Skin of body (tissue), 2 donors: ENCODE data around the gene CAVIN1. TPM values are rescaled to one million over a fixed set of nuclear protein-coding genes. Genes with fewer than 3 reads are reported as not detected.
"Not testable (repeated sequence)": the region's sequence is repeated elsewhere in the genome, so short reads cannot be mapped to it uniquely, and the experiment has no call there.

Source experiments
- DNase-seq: peaks from one replicate; lab custom pipeline; 2025; lab: John Stamatoyannopoulos, UW
- total RNA-seq: library from RNA; depleted of rRNA; stranded (reverse); fragments of >200 nt; gene quantifications from one replicate; pipeline ENCODE4 v1.2.3, GENCODE V29; 2014

The CAVIN1 gene
- total RNA-seq, 1 donor from 2014 or later = 178 TPM

DNA sequence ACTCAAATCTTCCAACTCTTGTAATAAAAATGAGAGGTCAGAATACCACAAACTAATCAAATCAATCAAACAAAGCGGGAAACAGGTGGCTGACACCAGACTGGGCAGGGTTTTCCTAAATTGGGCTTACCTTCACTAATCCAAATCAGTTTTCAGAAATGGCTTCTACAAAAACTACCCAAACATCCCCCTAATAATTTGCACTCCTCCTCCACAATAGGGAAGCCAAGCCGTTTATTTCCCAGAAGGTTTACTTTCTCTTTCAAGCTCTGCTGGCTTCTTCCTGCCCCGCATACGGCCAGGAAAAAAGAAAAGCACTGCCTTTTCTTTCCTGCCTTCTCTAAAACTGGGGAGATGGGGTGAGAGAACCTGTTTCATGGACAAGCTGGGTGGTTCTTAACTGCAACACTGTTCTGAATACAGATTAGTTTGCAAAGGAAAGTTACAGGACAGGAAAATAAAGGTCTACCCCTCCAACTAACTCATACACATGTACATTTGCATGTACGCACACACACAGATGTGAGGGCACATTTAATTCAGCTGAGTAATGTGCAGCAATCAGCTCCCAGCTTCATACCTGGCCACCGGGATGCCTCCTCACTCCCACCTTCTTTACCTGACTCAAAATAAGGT, 44.0 kb downstream of the CAVIN1 start:
- DNase-seq = peak; percentile 60

DNA sequence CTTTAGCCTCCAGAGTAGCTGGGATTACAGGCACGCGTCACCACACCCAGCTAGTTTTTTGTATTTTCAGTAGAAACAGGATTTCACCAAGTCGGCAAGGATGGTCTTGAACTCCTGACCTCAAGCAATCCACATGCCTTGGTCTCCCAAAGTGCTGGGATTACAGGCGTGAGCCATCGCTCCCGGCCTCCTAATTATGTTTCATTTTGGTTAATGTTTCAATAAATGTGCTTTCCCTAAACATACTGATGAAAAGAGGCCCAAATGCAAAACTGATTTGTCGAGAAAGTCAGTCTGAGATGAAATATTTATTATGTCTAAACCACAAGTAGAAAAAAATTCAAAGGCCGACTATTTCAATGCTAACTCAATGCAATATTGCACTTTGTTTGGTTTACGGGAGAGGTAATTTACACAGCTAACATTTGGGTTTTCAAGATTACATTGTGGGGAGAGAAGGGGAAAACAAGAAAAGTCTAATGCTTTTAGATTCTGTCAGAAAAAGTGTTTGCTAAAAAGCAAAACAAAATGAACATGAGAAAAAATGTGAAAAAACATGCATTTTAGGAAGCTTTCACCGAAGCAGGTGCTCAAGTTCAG, 44.6 kb downstream of the CAVIN1 start:
- DNase-seq = no peak

DNA sequence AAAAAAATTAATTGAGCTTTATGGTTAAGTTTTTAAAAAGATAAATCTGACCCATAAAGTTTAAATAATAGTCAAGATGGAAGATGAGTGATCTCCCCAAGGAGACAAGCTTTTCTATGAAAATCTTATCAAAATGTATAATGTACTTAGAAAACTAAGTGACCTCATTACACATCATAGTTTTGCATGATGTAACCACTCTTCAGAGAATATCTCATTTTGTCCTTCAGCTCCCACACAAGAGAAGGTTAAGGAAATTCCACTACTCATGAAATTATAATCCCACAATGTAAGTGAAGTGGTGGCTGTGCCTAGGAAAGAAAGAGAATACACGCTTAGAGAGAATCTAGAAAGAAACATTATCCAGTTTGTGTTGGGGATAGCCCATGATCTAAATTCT, 49.2 kb downstream of the CAVIN1 start:
- DNase-seq = no peak

- DNase-seq = no peak
Observed at GRCh38 chr17:42372142-42372541, 50.9 kb downstream of the CAVIN1 start.

DNA sequence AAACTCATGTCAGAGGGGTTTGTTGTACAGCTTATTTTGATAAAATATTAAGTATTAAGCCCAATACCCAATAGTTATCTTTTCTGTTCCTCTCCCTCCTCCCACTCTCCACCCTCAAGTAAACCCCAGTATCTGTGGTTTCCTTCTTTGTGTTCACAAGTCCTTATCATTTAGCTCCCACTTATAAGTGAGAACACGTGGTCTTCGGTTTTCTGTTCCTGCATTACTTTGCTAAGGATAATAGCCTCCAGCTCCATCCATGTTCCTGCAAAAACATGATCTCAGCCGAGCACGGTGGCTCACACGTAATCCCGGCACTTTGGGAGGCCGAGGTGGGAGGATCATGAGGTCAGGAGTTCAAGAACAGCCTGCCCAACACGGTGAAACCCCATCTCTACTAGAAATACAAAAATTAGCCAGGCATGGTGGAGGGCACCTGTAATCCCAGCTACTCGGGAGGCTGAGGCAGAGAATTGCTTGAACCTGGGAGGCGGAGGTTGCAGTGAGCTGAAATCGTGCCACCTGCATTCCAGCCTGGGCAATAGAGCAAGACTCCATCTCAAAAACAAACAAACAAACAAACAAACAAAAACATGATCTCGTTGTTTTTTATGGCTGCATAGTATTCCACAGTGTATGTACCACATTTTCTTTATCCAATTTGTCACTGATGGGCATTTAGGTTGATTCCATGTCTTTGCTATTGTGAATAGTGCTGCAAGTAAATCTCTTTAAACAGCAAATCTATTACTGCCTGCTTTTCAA, 54.1 kb downstream of the CAVIN1 start:
- DNase-seq = not testable (repeated sequence)

GRCh38 chr17:42368310-42368709, 54.7 kb downstream of the CAVIN1 start:
- DNase-seq = not testable (repeated sequence)

- DNase-seq = not testable (repeated sequence)
Observed at GRCh38 chr17:42366176-42367023, 56.7 kb downstream of the CAVIN1 start.

DNA sequence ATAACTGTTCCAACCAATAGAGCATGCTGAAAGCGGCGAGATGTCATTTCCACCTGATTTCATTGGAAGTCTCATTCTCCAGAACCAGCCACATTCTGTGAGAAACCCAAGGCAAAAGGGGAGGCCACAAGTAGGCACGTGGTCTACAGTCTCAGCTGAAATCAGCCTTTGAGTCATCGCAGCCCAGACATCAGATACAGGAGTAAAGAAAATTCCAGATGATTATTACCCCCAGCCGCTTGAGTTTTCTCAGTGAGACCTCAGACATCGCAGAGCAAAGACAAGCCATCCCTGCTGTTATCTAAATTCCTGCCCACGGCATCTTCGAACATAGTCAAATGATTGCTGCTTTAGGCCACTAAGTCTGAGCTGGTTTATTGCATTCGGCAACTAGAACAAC, 57.9 kb downstream of the CAVIN1 start:
- DNase-seq = no peak

DNA sequence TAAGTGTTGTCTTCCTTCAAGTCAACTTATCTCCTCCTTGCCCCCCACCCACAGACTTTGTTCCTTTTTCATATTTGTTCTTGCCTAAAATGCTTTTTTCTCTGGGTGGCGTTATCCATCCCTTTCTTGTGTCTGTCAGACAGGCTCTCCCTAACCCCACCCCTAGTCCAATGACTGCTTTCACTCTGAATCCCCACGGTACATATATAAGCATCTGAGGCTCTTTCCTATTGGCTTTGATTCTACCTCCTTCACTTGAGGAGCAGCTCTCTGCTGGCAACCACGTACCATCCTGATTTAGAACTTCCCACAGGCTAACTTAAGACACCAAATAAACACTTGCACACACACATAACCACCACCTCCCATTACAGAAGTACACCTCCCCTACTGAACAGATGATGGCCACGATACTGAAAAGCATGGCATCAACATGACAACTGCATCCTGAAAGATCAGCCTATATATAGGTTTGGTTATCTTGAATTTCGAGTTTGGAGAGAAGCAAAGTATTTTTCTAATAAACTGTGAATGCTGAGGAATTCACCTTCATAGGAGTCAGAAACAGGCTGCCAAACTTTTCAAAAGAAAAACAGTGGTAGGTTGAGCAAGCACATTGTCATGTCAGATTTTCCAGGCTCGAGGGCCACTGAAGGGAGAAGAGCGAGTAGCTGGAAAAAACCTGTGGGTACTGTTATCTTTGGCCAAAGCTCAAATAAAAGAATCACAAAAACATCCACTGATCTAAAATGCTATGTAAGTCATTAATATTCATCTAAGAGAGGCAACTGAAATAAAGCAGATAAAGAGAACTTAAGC, 59.1 kb downstream of the CAVIN1 start:
- DNase-seq = no peak

DNA sequence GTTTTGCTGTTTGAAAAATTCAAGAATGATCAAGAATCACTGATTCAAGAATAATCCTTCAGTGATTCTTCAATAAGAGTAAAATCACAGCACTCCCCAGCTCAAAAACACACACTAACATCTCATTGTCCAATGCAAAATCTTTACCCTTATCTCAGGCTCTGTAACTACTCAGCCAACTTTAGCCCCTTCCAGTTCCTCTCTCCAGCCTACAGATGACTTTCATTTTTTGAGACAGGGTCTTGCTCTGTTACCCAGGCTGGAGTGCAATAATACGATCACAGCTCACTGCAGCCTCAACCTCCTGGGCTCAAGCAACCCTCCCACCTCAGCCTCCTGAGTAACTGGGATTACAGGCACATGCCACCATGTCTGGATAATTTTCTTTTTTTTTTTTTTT, 59.8 kb downstream of the CAVIN1 start:
- no peak for DNase-seq

- DNase-seq = no peak
Observed at GRCh38 chr17:42362245-42362961, 60.7 kb downstream of the CAVIN1 start.

DNA sequence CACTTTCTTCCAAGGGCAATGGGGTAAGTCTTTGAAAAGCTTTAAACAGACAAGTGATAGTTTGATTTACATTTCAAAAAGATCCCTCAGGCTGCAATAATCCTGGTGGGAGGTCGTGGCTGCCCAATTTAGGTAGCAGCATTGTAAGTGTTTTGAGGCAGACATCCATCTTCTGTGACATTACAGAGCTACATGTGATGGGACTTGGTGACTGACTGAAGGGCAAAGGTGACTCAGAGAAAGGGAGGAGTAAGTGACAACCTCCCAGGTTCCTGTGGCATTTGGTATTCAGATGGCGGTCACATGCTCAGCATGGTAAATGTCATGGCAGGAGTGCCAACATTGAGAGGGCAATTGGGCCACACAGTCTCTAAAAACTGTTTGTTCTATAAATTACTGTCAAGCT, 61.3 kb downstream of the CAVIN1 start:
- DNase-seq = no peak

- DNase-seq = not testable (repeated sequence)
Observed at GRCh38 chr17:42360388-42360787, 62.7 kb downstream of the CAVIN1 start.

DNA sequence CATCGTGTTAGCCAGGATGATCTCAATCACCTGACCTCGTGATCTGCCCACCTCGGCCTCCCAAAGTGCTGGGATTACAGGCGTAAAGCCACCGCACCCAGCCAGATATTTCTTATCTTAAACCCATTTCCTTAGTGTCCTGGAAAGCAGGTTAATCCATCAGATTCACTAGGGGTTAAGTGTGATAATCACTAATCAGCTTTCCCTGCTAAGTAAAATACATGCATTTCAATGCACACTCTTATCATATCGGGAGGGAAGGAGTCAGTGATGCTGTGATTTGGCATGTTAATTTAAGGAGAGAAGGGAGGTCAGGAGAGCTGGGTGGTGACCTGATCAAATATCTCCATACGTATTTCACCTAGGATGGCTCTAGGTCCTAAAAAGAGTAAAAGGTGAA, 63.9 kb downstream of the CAVIN1 start:
- no peak for DNase-seq

- DNase-seq = no peak
Observed at GRCh38 chr17:42358434-42358833, 64.6 kb downstream of the CAVIN1 start.

GRCh38 chr17:42354956-42355843, 67.9 kb downstream of the CAVIN1 start:
- peak; percentile 48 for DNase-seq
